Measurements from ENCODE around the gene RNF146. TPM values are rescaled to one million over a fixed set of nuclear protein-coding genes. Genes with fewer than 3 reads are reported as not detected.
"Not testable (repeated sequence)": the region's sequence is repeated elsewhere in the genome, so short reads cannot be mapped to it uniquely, and the experiment has no call there.

The RNF146 gene
- total and polyA plus RNA-seq, 2 experiments from 2014 or later: 36.7 to 46.3 TPM

DNA sequence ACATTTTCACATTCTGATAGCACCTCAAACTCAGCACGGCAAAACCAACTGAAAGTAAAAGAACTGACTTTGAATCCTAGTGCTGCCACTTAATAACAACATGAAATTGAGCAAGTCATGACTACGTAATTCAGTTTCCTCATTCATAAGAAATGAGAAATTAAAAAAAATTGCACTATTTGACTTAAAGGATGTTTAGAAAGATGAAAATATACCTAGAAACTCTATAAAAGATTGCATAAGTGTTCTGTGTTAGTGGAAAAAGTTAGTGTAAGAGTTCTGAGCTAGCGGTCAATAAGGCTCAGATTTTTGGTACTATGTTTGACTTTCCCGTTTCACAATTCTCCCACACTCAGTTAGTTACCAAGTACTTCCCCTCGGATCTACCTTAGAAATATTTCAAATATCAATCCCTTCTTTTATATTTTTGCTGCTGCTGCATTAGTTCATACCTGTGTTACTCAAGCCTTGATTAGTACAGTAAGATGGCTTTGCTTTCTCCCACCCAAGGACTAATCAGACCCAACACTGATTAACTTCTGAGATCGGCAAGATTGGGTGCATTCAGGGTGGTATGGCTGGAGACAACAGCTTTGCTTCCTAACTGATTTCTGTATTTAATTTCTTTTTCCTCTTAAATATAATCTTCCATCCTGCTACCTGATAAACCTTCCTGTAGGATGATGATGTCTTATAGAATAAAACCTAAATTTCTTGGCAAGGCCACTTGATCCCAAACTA is 50.9 kb downstream of the RNF146 start:
- peaks cover 34% of the 10 kb centered on the region for H3K79me2 ChIP-seq (ENCODE audit: insufficient read depth)
- in situ Hi-C loops (cut with MboI): no loop called here
- H3K27ac ChIP-seq: no peak overlapping the region
- no peaks in the 10 kb centered on the region for H3K9me2 ChIP-seq (ENCODE audit: insufficient read depth)
- DNase-seq: no peak
- no peak overlapping the region for H3K4me3 ChIP-seq
- H3K36me3 ChIP-seq (ENCODE audit: low read depth): peaks cover 37% of the 10 kb centered on the region
- no peaks in the 10 kb centered on the region for H3K27me3 ChIP-seq (replicated peaks; ENCODE audit: insufficient read depth)
- TF ChIP-seq EZH2 (IDR thresholded peaks at IDR 0.05; ENCODE audit: insufficient read depth, poor library complexity, severe bottlenecking) (no peak), EZH2phosphoT487 (IDR thresholded peaks at IDR 0.05; ENCODE audit: insufficient read depth, low read depth) (no peak)
- no peak overlapping the region for H3K9ac ChIP-seq
- H3K4me1 ChIP-seq (ENCODE audit: insufficient read depth): no peaks in the 10 kb centered on the region
- no peak overlapping the region for H2AFZ ChIP-seq
- H3F3A ChIP-seq (ENCODE audit: insufficient read depth): no peaks in the 10 kb centered on the region
- no peak overlapping the region for H3K4me2 ChIP-seq (ENCODE audit: unreplicated experiment)
- no peaks in the 10 kb centered on the region for H3K9me3 ChIP-seq (ENCODE audit: low read depth)
- 81 to 83% methylated on average over 6 of the region's 6 CpGs for WGBS, 2 experiments (ENCODE audit: low coverage in 1 of 2, low lambda C conversion rate in 2 of 2, missing lambda C conversion rate in 2 of 2)
- no peaks in the 10 kb centered on the region for H4K20me1 ChIP-seq (ENCODE audit: insufficient read depth)

DNA sequence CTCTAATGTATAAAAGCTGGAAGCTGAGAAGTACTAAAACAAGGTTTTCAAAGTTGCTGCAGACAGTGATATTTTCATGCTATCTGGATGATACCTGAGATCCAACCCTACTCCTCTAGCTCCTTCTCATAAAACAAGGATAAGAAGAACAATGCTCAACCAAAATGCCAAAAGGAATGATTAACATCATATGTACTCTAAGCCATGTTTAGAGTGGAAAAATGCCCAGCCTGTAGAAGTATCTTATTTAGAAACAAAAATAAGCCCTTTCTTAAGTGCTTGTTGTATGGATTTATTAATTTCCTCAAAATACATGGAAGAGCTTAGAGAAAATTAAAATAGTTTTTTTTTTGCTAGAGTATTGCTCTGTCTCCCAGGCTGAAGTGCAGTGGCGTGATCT is 53.0 kb downstream of the RNF146 start:
- Histone ChIP-seq H3K4me2 (ENCODE audit: unreplicated experiment) (no peak overlapping the region), H3K9me3 (ENCODE audit: low read depth) (no peaks in the 10 kb centered on the region), H2AFZ (no peak overlapping the region), H4K20me1 (ENCODE audit: insufficient read depth) (no peaks in the 10 kb centered on the region), H3K27ac (no peak overlapping the region), H3K9ac (no peak overlapping the region), H3F3A (ENCODE audit: insufficient read depth) (no peaks in the 10 kb centered on the region), H3K36me3 (ENCODE audit: low read depth) (peaks cover 27% of the 10 kb centered on the region), H3K4me3 (no peak overlapping the region), H3K79me2 (ENCODE audit: insufficient read depth) (peaks cover 43% of the 10 kb centered on the region), H3K4me1 (ENCODE audit: insufficient read depth) (no peaks in the 10 kb centered on the region), H3K27me3 (replicated peaks; ENCODE audit: insufficient read depth) (no peaks in the 10 kb centered on the region), H3K9me2 (ENCODE audit: insufficient read depth) (no peaks in the 10 kb centered on the region)
- in situ Hi-C loops (cut with MboI): no loop called here
- no peak for TF ChIP-seq EZH2 (IDR thresholded peaks at IDR 0.05; ENCODE audit: insufficient read depth, poor library complexity, severe bottlenecking)
- TF ChIP-seq EZH2phosphoT487 (IDR thresholded peaks at IDR 0.05; ENCODE audit: insufficient read depth, low read depth): no peak
- DNase-seq: no peak
- 100% methylated on average over 1 of the region's 1 CpG for WGBS, 2 experiments (ENCODE audit: low coverage in 1 of 2, low lambda C conversion rate in 2 of 2, missing lambda C conversion rate in 2 of 2)

DNA sequence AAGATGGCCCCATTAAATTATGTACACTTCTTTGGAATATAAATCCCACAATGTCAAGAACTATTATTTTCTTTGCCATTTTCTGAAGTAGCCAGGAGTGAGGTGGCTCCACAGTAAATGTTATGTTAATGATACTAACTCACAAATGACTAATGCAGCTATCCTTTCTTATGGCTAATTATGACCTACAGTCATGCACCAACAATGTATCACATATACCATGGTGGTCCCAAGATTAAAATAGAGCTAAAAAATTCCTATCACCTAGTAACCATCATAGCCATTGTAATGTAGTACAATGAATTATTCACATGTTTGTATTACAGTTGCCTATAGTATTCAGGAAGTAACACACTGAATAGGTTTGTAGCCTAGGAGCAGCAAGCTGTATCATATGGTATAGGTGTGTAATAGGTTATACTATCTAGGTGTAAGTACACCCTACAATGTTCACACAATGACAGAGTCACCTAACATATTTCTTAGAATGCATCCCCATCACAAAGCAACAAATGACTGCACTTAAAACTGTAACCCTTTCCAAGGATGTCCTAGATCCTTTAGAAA is 61.5 kb downstream of the RNF146 start:
- peak; percentile 46 for DNase-seq
- peaks cover 59% of the 10 kb centered on the region for H3K79me2 ChIP-seq (ENCODE audit: insufficient read depth)

DNA sequence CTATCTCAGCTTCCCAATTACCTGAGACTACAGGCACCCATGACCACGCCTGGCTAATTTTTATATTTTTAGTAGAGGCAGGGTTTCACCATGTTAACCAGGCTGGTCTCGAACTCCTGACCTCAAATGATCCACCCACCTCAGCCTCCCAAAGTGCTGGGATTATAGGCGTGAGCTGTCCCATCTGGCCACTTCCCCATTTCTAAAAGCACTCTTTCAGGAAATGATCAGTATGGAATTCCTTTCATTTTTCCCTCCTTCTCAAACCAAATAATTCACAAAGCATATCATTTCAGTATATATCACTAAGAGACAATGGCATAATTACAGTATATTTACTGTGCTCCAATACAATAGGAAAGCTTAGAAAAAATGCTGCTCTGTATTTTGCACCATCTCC is 64.6 kb downstream of the RNF146 start:
- H3K27me3 ChIP-seq (replicated peaks; ENCODE audit: insufficient read depth); H3K4me2 ChIP-seq (ENCODE audit: unreplicated experiment); H2AFZ ChIP-seq; H3K9ac ChIP-seq; H3K27ac ChIP-seq; in situ Hi-C loops (cut with MboI); H4K20me1 ChIP-seq (ENCODE audit: insufficient read depth); H3K9me3 ChIP-seq (ENCODE audit: low read depth); H3F3A ChIP-seq (ENCODE audit: insufficient read depth); H3K9me2 ChIP-seq (ENCODE audit: insufficient read depth); DNase-seq; H3K4me3 ChIP-seq: not testable (repeated sequence)
- Histone ChIP-seq H3K79me2 (ENCODE audit: insufficient read depth) (peaks cover 78% of the 10 kb centered on the region), H3K4me1 (ENCODE audit: insufficient read depth) (peaks cover 21% of the 10 kb centered on the region), H3K36me3 (ENCODE audit: low read depth) (peaks cover 14% of the 10 kb centered on the region)
- 95 to 96% methylated on average over 3 of the region's 3 CpGs for WGBS, 2 experiments (ENCODE audit: low coverage in 1 of 2, low lambda C conversion rate in 2 of 2, missing lambda C conversion rate in 2 of 2)

More for the DNA sequence above, 61.5 kb downstream of the RNF146 start:
- Histone ChIP-seq H3K27ac (peak overlapping the region; percentile 33), H3K9me2 (ENCODE audit: insufficient read depth) (no peaks in the 10 kb centered on the region), H3K4me1 (ENCODE audit: insufficient read depth) (peaks cover 21% of the 10 kb centered on the region), H3F3A (ENCODE audit: insufficient read depth) (0 out of 2 replicates have a peak, but pooled peaks cover 4% of the 10 kb centered on the region), H3K9me3 (ENCODE audit: low read depth) (no peaks in the 10 kb centered on the region), H3K27me3 (replicated peaks; ENCODE audit: insufficient read depth) (no peaks in the 10 kb centered on the region), H4K20me1 (ENCODE audit: insufficient read depth) (no peaks in the 10 kb centered on the region), H3K9ac (no peak overlapping the region), H3K36me3 (ENCODE audit: low read depth) (peaks cover 23% of the 10 kb centered on the region), H2AFZ (no peak overlapping the region), H3K4me3 (no peak overlapping the region), H3K4me2 (ENCODE audit: unreplicated experiment) (no peak overlapping the region)
- TF ChIP-seq EZH2phosphoT487 (IDR thresholded peaks at IDR 0.05; ENCODE audit: insufficient read depth, low read depth) (no peak), EZH2 (IDR thresholded peaks at IDR 0.05; ENCODE audit: insufficient read depth, poor library complexity, severe bottlenecking) (no peak)
- in situ Hi-C loops (cut with MboI): no loop called here

Measured in GM23248 (cell line).